ENCODE data around the gene STX1B. TPM values are rescaled to one million over a fixed set of nuclear protein-coding genes. Genes with fewer than 3 reads are reported as not detected.

STX1B gene
- 0.97 and 2.3 TPM in 2 replicates for total RNA-seq

DNA sequence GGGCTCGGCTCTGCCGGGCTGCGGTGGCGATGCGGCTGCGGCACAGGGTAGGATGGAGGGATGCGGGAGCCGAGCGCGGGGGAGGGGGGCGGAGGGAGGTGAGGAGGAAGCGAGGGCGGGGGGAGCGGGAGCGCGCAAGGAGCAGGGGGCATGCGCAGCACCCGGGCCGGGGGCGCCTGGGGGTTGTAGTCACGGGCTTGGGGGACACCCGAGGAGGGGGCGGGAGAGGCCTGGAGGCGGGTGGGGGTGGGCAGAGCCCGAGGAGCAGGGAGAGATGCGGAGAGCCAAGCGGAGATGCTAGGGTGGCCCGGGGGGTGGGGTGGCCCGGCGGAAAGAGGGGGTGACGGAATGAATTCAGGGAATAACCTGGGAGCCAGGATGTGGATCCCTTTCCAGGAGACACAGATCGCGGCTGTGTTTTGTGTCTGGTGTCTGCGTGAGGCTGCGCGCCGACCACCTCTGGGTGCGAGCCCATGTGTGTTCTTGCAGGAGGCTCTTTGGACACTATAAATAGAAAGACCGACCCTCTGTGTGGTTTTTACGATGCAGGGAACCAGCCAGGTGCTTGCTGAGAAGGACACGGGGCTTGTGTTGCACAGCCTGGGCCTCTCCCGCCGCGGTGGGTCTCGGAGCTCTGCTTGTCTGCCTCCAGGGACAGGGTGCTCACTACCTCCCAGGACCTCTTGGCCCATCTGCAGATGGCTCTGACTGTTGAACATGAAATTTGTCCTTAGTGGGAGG is at the start of gene STX1B:
Gene STX1B, minus strand, starts transcription at position 54 of the 741 bp plus-strand sequence. CDS start 242 bp downstream, outside the sequence.

DNA sequence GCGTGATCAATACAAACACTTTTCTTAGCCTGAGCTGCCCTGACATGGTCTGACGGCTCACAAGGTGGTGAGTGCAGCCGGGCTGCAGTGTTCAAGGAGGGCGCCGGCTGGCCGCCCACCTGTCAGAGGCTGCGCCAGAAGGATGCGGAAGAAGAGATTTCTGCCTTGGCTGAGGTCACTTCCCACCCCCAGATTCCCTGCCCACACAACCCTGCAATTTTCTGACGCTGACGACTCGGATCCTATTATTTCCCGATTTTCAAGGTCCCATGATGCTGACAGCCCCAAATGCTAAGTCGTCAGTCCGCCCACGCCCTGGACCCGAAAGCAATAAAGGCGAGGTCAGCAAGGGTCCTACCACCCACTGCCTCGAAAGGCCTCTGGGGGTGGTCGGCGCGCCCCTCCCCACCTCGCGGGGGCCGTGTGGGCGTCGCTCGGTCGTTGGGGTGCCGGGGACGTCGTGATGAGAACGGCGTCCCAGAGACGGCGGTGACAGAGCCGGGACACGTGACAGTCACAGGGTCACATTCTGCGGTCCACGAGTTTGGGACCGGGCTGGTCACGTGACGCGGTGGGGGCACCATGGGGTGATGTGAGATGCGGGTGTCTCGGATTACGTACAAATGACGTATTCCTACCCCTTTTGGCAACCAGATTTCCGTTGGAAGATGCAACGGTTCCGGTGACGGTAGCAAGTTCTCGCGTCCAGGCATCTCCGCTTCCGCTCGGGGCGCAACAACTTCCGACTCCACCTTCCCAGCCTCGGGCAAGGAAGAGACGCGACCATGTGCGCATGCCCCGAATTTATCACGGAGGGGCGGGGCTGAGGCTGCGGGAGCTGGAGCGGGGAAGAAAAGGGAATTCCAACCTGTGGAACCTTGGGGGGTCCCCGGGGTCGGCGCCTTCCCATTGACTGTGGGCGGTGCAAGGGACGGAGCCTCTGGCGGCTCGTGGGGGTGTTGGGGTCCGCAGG is 22.6 kb upstream of the STX1B start, which contains the start of gene STX4:
Gene STX4, plus strand, starts transcription at position 823 of the 973 bp plus-strand sequence. CDS start 248 bp downstream, outside the sequence.

DNA sequence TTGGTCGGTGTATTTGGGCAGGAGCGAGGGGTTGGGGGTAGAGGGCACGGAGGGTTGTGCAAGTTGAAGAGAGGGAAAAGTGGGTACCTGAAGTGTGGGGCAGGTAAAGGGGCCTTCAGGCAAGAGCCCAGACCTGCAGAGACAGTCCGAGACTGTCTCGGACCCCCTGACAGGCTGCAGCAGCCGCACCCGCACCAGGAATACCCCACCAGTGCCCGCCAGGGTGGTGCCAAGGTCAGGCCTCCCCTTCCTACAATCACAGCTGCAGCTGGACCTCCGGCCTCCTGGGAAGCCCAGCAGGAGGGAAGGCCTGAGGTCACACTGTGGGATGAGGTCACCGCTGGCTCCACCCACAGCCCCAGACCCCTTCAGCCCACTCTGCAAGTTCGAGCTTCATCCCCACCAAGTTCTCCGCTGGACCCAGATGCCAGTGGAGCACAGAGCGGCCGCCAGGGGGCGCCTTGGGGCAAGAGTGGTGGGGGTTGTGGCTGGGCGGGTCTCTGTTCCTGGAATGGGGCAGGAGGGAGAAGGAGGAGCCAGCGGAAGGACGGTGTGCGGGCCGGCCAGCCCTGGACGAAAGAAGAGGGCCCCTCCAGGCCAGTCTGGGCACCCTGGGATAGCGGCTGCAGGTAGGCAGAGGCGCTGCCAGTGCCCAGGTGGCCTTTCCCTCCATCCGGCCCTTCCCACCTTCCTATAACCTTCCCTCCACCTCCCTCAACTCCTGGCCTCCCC is 25.6 kb downstream of the STX1B start, which contains the start of gene HSD3B7:
Gene HSD3B7, plus strand, starts transcription at position 539 of the 732 bp plus-strand sequence. CDS start 452 bp downstream, outside the sequence.

DNA sequence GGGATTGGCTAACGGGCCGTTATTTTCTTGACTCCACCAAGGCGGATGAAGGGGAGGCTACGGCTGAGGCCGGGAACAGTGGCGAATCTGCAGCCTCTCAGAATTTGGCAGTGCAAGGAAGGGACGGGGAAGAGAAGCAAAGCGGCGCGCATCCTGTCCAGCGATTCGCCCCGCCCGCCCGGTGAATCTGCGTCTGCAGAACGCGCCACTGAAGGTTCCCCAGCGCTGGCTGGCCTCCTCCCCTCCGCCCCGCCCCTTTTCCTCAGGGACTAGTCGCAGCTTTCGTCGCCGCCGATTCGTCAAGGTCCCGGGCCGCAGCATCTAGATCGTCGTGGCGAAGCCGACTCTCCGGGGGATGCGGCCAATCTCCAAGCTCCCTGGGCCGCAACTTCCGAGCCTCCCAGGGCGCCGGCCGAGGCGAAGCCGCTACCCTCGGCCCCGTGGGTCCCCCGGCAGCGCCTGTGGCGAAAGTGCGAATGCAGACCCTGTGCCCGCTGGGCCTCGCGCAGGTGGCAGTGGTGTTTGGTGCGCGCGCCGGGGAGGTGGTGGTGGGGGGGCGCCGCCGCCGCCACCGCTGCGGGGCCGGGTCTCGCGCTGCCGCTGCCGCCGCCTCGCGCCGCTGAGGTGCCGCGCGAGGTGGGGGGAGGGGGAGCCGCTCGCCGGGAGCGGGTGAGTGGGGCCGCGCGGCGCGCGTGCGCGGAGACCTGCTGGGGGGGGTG is 52.8 kb downstream of the STX1B start, which contains the start of gene SETD1A:
Gene SETD1A, plus strand, starts transcription at position 299 of the 719 bp plus-strand sequence. CDS start 978 bp downstream, outside the sequence.

DNA sequence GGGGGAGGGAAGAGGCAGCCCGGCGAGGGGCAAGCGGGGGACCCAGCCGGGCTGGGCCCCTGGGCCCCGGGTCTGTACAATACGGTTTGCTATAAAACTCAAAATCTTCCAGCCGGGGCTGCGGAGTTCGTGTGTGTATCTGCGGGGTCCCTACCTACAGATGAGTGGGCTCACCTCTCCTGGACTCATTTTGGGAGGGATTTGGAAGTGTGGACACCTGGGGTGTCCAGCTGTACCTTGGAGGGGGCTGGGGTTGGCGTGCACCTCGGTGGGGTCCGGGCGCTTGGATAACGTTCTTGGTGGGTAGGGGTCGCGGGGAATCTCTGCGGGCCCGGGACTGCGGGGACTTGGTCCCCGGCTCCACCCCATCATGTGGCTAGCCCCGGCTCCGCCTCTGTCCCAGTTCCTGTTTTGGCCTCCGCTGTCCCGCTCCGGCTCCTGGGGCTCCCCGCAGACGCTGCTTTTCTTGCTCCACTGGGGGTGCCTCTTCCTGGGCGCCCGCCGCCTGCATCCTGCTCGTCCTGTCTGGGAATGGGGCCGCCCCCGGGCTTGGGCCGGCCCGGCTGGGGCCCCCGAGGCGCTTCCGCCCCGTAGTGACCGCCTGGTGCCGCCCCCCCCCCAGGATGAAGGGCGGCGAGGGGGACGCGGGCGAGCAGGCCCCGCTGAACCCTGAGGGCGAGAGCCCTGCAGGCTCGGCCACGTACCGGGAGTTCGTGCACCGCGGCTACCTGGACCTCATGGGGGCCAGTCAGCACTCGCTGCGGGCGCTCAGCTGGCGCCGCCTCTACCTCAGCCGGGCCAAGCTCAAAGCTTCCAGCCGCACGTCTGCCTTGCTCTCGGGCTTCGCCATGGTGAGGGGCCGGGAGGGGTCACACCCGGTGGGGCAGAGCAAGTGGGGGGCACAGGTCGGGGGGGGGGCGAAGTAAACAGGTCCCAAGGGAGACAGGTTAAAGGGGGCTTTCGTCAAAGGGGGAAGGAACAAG is 61.5 kb downstream of the STX1B start, which contains the start of gene ORAI3:
Gene ORAI3, plus strand, starts transcription at position 402 of the 983 bp plus-strand sequence. Its CDS starts 222 bp downstream, at position 624.

Small RNA genes within 50 kb of the gene (small RNA-seq; reads per million reads assigned to genes)
- gene AC135048.1 = not detected

Other genes starting within 250 kb of the STX1B start
- gene CFAP119, start 248.6 kb downstream of the STX1B start, total RNA-seq = 0.36 and 0.49 TPM in 2 replicates
- 93.1 and 102 TPM in 2 replicates for gene RNF40, start 248.3 kb downstream of the STX1B start, total RNA-seq
- 20.9 and 22.2 TPM in 2 replicates for gene ZNF629, start 223.4 kb downstream of the STX1B start, total RNA-seq
- gene BCL7C, start 116.6 kb downstream of the STX1B start, total RNA-seq = 37.0 and 41.7 TPM in 2 replicates
- 3.5 and 5.8 TPM in 2 replicates for gene CTF1, start 114.0 kb downstream of the STX1B start, total RNA-seq
- 18.6 and 19.5 TPM in 2 replicates for gene FBXL19, start 87.1 kb downstream of the STX1B start, total RNA-seq
- 34.2 and 43.0 TPM in 2 replicates for gene ORAI3, start 61.6 kb downstream of the STX1B start, total RNA-seq
- 2.7 and 8.1 TPM in 2 replicates for gene SETD1A, start 52.9 kb downstream of the STX1B start, total RNA-seq
- 52.1 and 60.4 TPM in 2 replicates for gene HSD3B7, start 25.4 kb downstream of the STX1B start, total RNA-seq
- gene STX4, start 22.9 kb upstream of the STX1B start, total RNA-seq = 17.4 and 22.0 TPM in 2 replicates
- gene ZNF668, start 63.6 kb upstream of the STX1B start, total RNA-seq = 31.3 and 34.0 TPM in 2 replicates
- gene ZNF646, start 63.8 kb upstream of the STX1B start, total RNA-seq = 19.6 and 20.4 TPM in 2 replicates
- 4.2 and 5.5 TPM in 2 replicates for gene PRSS53, start 78.3 kb upstream of the STX1B start, total RNA-seq
- 105 and 137 TPM in 2 replicates for gene VKORC1, start 84.2 kb upstream of the STX1B start, total RNA-seq
- gene BCKDK, start 97.7 kb upstream of the STX1B start, total RNA-seq = 34.4 and 36.1 TPM in 2 replicates
- 33.2 and 35.9 TPM in 2 replicates for gene KAT8, start 107.0 kb upstream of the STX1B start, total RNA-seq
- gene PRSS8, start 125.1 kb upstream of the STX1B start, total RNA-seq = 0.16 TPM in 1 of 2 replicates, not detected in the other
- 2.1 TPM in 1 of 2 replicates, not detected in the other for gene PRSS36, start 139.4 kb upstream of the STX1B start, total RNA-seq
- gene FUS, start 169.5 kb upstream of the STX1B start, total RNA-seq = 49.4 and 53.2 TPM in 2 replicates
- 29.9 and 39.4 TPM in 2 replicates for gene PYCARD, start 192.1 kb upstream of the STX1B start, total RNA-seq
- gene TRIM72, start 203.5 kb upstream of the STX1B start, total RNA-seq = not detected in 2 replicates
- not detected in 2 replicates for gene PYDC1, start 206.5 kb upstream of the STX1B start, total RNA-seq
- not detected in 2 replicates for gene ITGAM, start 249.3 kb upstream of the STX1B start, total RNA-seq